Neural cell (in vitro differentiated cells): ENCODE results near the gene EPS15. TPM values are rescaled to one million over a fixed set of nuclear protein-coding genes. Genes with fewer than 3 reads are reported as not detected.

Experiments
- H2AFZ ChIP-seq: fragments of 200-600, 300-800 bp; sonication (generic), shearing (Covaris generic); 2 replicates; pipeline ENCODE4 v1.6.0; 2014; ENCODE audit warnings: low read depth, mild to moderate bottlenecking, antibody characterized with exemption, low read length, moderate library complexity
- H3F3A ChIP-seq: fragments of 200-600 bp; shearing (Covaris generic); 2 replicates; pipeline ENCODE4 v1.6.1; 2016; ENCODE audit warnings: mild to moderate bottlenecking, moderate library complexity, mixed read lengths, antibody characterized with exemption, low read length; ENCODE audit not compliant: insufficient read depth, poor library complexity, severe bottlenecking
- H3K27ac ChIP-seq: fragments of 200-600, 300-800 bp; sonication (generic), shearing (Covaris generic); 2 replicates; pipeline ENCODE4 v1.5.1; 2014; ENCODE audit warnings: mild to moderate bottlenecking, low read length, moderate library complexity
- H3K27me3 ChIP-seq: fragments of 300-800, 200-600 bp; sonication (generic), shearing (Covaris generic); 2 replicates; pipeline ENCODE4 v1.6.0; 2014; ENCODE audit warnings: mild to moderate bottlenecking, low read depth, low read length, moderate library complexity; ENCODE audit not compliant: insufficient read depth
- H3K36me3 ChIP-seq: fragments of 300-800, 200-600 bp; sonication (generic), shearing (Covaris generic); 2 replicates; pipeline ENCODE4 v1.5.1; 2014; ENCODE audit warnings: mild to moderate bottlenecking, antibody characterized with exemption, low read length, moderate library complexity; ENCODE audit not compliant: insufficient read depth
- H3K4me2 ChIP-seq: fragments of 300-800, 200-600 bp; sonication (generic), shearing (Covaris generic); 2 replicates; pipeline ENCODE4 v1.6.0; 2014; ENCODE audit warnings: mild to moderate bottlenecking, low read length
- H3K4me3 ChIP-seq: fragments of 300-800, 200-600 bp; sonication (generic), shearing (Covaris generic); 2 replicates; pipeline ENCODE4 v1.5.1; 2014; ENCODE audit warnings: mild to moderate bottlenecking, low read length, moderate library complexity
- H3K79me2 ChIP-seq: fragments of 200-600 bp; shearing (Covaris generic); replicated peaks from 2 replicates; pipeline ENCODE4 v1.6.0; 2014; ENCODE audit warnings: mild to moderate bottlenecking, low read length, moderate library complexity; ENCODE audit not compliant: insufficient read depth
- H3K9ac ChIP-seq: fragments of 300-800, 200-600 bp; sonication (generic), shearing (Covaris generic); 2 replicates; pipeline ENCODE4 v1.6.1; 2016; ENCODE audit warnings: mild to moderate bottlenecking, low read length, mixed read lengths
- H3K9me2 ChIP-seq: fragments of 200-600 bp; shearing (Covaris generic); 2 replicates; pipeline ENCODE4 v1.6.1; 2016; ENCODE audit warnings: mild to moderate bottlenecking, low read length, mixed read lengths; ENCODE audit not compliant: insufficient read depth
- H3K9me3 ChIP-seq: fragments of 200-600, 300-800 bp; sonication (generic), shearing (Covaris generic); 2 replicates; pipeline ENCODE4 v1.6.1; 2016; ENCODE audit warnings: mild to moderate bottlenecking, mixed run types, low read length, moderate library complexity, mixed read lengths
- H4K20me1 ChIP-seq: fragments of 200-600 bp; shearing (Covaris generic); 2 replicates; pipeline ENCODE4 v1.6.1; 2016; ENCODE audit warnings: mild to moderate bottlenecking, mixed run types; ENCODE audit not compliant: insufficient read depth
- CTCF ChIP-seq: fragments of 450-650 bp; IDR thresholded peaks from 2 replicates; pipeline ENCODE4 v1.5.1; 2014; ENCODE audit warnings: antibody characterized with exemption, mild to moderate bottlenecking, moderate library complexity; ENCODE audit not compliant: poor library complexity, severe bottlenecking
- EP300 ChIP-seq: fragments of 450-650 bp; conservative IDR thresholded peaks from 2 replicates; pipeline ENCODE4 v1.6.1; 2014; ENCODE audit warnings: antibody characterized with exemption, mild to moderate bottlenecking, moderate library complexity; ENCODE audit not compliant: poor library complexity, severe bottlenecking
- EZH2 ChIP-seq: fragments of 200-600, 300-800 bp; shearing (Covaris generic), sonication (generic); IDR thresholded peaks from 2 replicates; pipeline ENCODE4 v1.6.1; 2014; ENCODE audit warnings: antibody characterized with exemption, low read length, borderline replicate concordance, mild to moderate bottlenecking; ENCODE audit not compliant: insufficient read depth, poor library complexity, severe bottlenecking
- MXI1 ChIP-seq: fragments of 450-650 bp; conservative IDR thresholded peaks from 2 replicates; pipeline ENCODE4 v1.6.1; 2014; ENCODE audit warnings: antibody characterized with exemption, mild to moderate bottlenecking; ENCODE audit not compliant: poor library complexity, severe bottlenecking
- POLR2AphosphoS5 ChIP-seq: IDR thresholded peaks from 2 replicates; pipeline ENCODE4 v1.6.1; 2012
- RAD21 ChIP-seq: fragments of 450-650 bp; conservative IDR thresholded peaks from 2 replicates; pipeline ENCODE4 v1.6.1; 2014; ENCODE audit warnings: antibody characterized with exemption, mild to moderate bottlenecking, moderate library complexity
- SMC3 ChIP-seq: fragments of 450-650 bp; conservative IDR thresholded peaks from 2 replicates; pipeline ENCODE4 v1.6.1; 2014; ENCODE audit warnings: antibody characterized with exemption, mild to moderate bottlenecking, moderate library complexity; ENCODE audit not compliant: poor library complexity
- TAF1 ChIP-seq: IDR thresholded peaks from 2 replicates; pipeline ENCODE4 v1.6.1; 2012; ENCODE audit warnings: low read depth
- polyA plus RNA-seq: library from polyadenylated mRNA; depleted of rRNA; stranded (reverse); fragments of >200 nt; gene quantifications from 2 replicates; pipeline ENCODE4 v1.2.3, GENCODE V29; 2014
- TF ChIP-seq, protein P1 (sequence below): IDR thresholded peaks from 2 replicates; pipeline ENCODE4 v1.6.1; 2012; ENCODE audit warnings: borderline replicate concordance

Gene EPS15
- polyA plus RNA-seq, 1 donor from 2014 or later = 101 TPM

DNA sequence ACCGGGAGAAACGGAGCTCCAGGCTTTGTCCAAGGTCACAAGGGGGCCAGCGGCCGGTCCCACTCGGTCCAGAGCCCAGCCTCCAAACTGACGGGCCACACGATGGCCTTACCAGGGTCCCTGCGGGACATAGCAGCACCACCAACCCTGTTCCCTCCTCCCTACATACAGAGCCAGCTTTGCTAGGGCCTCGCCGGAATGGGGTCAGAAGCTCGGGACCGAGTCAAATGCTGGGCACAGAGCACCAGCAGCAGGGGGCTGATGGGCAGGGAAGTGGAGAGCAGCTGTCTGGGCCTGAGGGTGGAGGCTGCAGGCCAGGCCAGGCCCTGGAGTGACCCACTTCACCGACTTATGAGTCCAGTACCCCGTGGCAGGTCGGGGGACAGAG is 173.8 kb downstream of the EPS15 start:
- Histone ChIP-seq H3K9me2 (no peaks in the 10 kb centered on the region), H3K27ac (no peak overlapping the region), H3K9ac (no peak overlapping the region), H4K20me1 (no peaks in the 10 kb centered on the region), H3K79me2 (no peaks in the 10 kb centered on the region), H3K9me3 (no peaks in the 10 kb centered on the region), H3K4me2 (no peak overlapping the region), H3K36me3 (no peaks in the 10 kb centered on the region), H3F3A (no peaks in the 10 kb centered on the region), H2AFZ (no peak overlapping the region), H3K27me3 (peaks cover 28% of the 10 kb centered on the region), H3K4me3 (no peak overlapping the region)
- TF ChIP-seq TAF1 (no peak), EP300 (no peak), EZH2 (no peak), CTCF (no peak), RAD21 (no peak), POLR2AphosphoS5 (no peak), MXI1 (no peak), SMC3 (no peak)
- TF ChIP-seq, protein P1, sequence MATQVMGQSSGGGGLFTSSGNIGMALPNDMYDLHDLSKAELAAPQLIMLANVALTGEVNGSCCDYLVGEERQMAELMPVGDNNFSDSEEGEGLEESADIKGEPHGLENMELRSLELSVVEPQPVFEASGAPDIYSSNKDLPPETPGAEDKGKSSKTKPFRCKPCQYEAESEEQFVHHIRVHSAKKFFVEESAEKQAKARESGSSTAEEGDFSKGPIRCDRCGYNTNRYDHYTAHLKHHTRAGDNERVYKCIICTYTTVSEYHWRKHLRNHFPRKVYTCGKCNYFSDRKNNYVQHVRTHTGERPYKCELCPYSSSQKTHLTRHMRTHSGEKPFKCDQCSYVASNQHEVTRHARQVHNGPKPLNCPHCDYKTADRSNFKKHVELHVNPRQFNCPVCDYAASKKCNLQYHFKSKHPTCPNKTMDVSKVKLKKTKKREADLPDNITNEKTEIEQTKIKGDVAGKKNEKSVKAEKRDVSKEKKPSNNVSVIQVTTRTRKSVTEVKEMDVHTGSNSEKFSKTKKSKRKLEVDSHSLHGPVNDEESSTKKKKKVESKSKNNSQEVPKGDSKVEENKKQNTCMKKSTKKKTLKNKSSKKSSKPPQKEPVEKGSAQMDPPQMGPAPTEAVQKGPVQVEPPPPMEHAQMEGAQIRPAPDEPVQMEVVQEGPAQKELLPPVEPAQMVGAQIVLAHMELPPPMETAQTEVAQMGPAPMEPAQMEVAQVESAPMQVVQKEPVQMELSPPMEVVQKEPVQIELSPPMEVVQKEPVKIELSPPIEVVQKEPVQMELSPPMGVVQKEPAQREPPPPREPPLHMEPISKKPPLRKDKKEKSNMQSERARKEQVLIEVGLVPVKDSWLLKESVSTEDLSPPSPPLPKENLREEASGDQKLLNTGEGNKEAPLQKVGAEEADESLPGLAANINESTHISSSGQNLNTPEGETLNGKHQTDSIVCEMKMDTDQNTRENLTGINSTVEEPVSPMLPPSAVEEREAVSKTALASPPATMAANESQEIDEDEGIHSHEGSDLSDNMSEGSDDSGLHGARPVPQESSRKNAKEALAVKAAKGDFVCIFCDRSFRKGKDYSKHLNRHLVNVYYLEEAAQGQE = no peak

DNA sequence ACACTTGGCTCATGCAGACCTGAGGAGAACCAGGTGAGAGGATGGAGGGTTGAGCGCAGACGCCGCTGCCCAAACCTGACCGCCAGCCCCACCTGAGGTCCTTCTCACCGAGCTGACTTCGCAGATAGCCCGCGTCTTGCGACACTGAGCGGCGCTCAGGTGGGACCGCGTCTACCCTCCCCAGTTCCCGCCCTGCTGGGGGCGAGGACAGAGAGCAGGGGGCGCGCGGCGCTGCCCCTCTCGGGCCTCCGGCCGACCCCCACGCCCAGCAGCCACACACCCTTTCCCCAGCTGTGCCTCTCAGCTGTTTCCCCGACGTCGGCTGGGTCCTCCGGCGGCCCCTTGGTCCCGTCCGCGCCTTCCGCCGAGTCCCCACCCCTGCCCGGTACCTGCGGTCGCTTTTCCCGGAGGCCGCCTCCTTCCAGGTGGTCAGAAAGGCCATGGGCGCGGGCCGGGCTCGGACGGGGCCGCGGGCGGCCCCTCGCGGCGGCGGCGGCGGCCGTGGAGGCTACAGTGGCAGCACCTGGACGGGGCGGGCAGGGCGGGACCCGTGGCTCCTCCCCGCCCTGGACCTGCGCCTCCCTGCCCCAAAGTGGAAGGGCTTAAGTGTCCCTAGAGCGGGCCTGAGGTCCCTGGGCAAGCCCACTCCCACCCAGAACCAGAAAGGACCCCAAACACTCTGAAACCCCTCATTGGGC is 174.3 kb downstream of the EPS15 start:
- no peak overlapping the region for H3K9ac ChIP-seq
- H3K79me2 ChIP-seq = no peaks in the 10 kb centered on the region
- H3K9me2 ChIP-seq = no peaks in the 10 kb centered on the region
- no peaks in the 10 kb centered on the region for H4K20me1 ChIP-seq
- TF ChIP-seq POLR2AphosphoS5 (no peak), EZH2 (no peak), RAD21 (no peak), EP300 (no peak), SMC3 (no peak), MXI1 (no peak), TAF1 (no peak), CTCF (no peak)
- TF ChIP-seq, protein P1 = no peak
- H3K4me2 ChIP-seq = no peak overlapping the region
- H3K4me3 ChIP-seq = no peak overlapping the region
- no peak overlapping the region for H2AFZ ChIP-seq
- H3K36me3 ChIP-seq = no peaks in the 10 kb centered on the region
- no peaks in the 10 kb centered on the region for H3F3A ChIP-seq
- H3K27me3 ChIP-seq = peaks cover 28% of the 10 kb centered on the region
- H3K9me3 ChIP-seq = no peaks in the 10 kb centered on the region
- H3K27ac ChIP-seq = no peak overlapping the region
